ENCODE measurements around the gene TSPAN17. TPM values are rescaled to one million over a fixed set of nuclear protein-coding genes. Genes with fewer than 3 reads are reported as not detected.

Gene TSPAN17
- total and polyA plus RNA-seq, 9 of the 15 experiments (the other 6 are each of a cell fraction or from before 2014, with no cell fraction given), result 0.73 to 58.3 (median 34.5) TPM

DNA sequence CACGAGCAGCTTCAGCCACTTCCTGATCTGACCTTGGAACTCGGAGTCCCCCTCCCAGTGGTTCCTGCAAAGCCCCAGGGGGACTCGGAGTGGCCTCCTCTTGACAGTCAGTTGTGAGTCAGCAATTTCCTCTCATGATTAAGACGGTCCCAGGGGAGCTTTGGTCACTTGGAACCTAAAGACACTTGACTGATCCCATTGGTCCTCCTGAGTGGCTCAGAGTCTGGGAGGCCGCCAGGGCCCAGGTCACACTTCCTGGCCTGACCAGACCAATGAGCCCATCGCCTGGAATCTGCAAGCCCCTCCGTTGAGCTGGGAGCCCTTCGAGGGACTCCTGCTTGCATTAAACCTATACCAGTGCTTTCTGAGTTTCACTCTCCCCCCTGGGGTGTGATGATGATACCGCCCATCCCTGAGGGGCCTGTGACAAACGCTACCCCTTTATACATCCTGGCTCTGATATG is 29.1 kb downstream of the TSPAN17 start (continued):
- TF ChIP-seq SNIP1 (IDR thresholded peaks at IDR 0.05; ENCODE audit: low read depth) (no peak), FOSL1 (tag; conservative IDR thresholded peaks at IDR 0.05) (0 out of 2 replicates have a peak, but pooled peaks have one; percentile 60), ZNF316 (IDR thresholded peaks at IDR 0.05) (peak; percentile 98), MAX (CRISPR knock-in tag; IDR thresholded peaks at IDR 0.05) (0 out of 2 replicates have a peak, but pooled peaks have one; percentile 2), SPI1 (IDR thresholded peaks at IDR 0.05; ENCODE audit: borderline replicate concordance, low read depth, low read length) (peak; percentile 10; the same call in 1 of the 2 replicates), MAFG (tag; conservative IDR thresholded peaks at IDR 0.05) (peak; percentile 96), FOXM1 (IDR thresholded peaks at IDR 0.05; ENCODE audit: low read depth) (no peak), FOXM1 (CRISPR knock-in tag; IDR thresholded peaks at IDR 0.05; ENCODE audit: low read depth) (no peak), SMARCE1 (IDR thresholded peaks at IDR 0.05) (peak; percentile 15; the same call in 1 of the 2 replicates), ZNF79 (CRISPR knock-in tag; IDR thresholded peaks at IDR 0.05; ENCODE audit: low read depth) (no peak), PRDM10 (IDR thresholded peaks at IDR 0.05; ENCODE audit: partially characterized antibody) (peak; percentile 56), MEIS2 (IDR thresholded peaks at IDR 0.05; ENCODE audit: partially characterized antibody) (peak; percentile 22), JUN (IDR thresholded peaks at IDR 0.05; ENCODE audit: borderline replicate concordance, low read depth, low read length) (0 out of 2 replicates have a peak, but pooled peaks have one; percentile 4), JUN (CRISPR knock-in tag; IDR thresholded peaks at IDR 0.05; ENCODE audit: borderline replicate concordance) (no peak), SMARCA4 (IDR thresholded peaks at IDR 0.05) (peak; percentile 51; the same call in 1 of the 2 replicates), ZNF253 (CRISPR knock-in tag; conservative IDR thresholded peaks at IDR 0.05) (no peak), C11orf30 (IDR thresholded peaks at IDR 0.05; ENCODE audit: low read depth) (peak; percentile 97), MAFK (IDR thresholded peaks at IDR 0.05; ENCODE audit: low read length) (peak; percentile 87), TAF7 (tag; IDR thresholded peaks at IDR 0.05) (no peak), ERF (CRISPR knock-in tag; IDR thresholded peaks at IDR 0.05) (no peak), HDAC2 (IDR thresholded peaks at IDR 0.05) (0 out of 2 replicates have a peak, but pooled peaks have one; percentile 12), NFE2 (IDR thresholded peaks at IDR 0.05; ENCODE audit: low read depth) (peak; percentile 96)
- TF ChIP-seq, protein P1, sequence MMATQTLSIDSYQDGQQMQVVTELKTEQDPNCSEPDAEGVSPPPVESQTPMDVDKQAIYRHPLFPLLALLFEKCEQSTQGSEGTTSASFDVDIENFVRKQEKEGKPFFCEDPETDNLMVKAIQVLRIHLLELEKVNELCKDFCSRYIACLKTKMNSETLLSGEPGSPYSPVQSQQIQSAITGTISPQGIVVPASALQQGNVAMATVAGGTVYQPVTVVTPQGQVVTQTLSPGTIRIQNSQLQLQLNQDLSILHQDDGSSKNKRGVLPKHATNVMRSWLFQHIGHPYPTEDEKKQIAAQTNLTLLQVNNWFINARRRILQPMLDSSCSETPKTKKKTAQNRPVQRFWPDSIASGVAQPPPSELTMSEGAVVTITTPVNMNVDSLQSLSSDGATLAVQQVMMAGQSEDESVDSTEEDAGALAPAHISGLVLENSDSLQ (IDR thresholded peaks at IDR 0.05), result peak; percentile 18; the same call in 1 of the 2 replicates
